HG02623 (cell line): ENCODE results near the gene ZMYND10.

Experiments
- ATAC-seq: cut with Tn5 transposase; IDR thresholded peaks from one replicate; pipeline ENCODE4 v1.9.1; 2021; ENCODE audit warnings: moderate library complexity; ENCODE audit not compliant: unreplicated experiment

The ZMYND10 gene

GRCh38 chr3:50350213-50350526 is 4.6 kb upstream of the ZMYND10 start:
- no peak for ATAC-seq

- ATAC-seq, result no peak
Observed at GRCh38 chr3:50347187-50347813, 1.8 kb upstream of the ZMYND10 start.

GRCh38 chr3:50345008-50345407 is 524 bp downstream of the ZMYND10 start:
- no peak for ATAC-seq

GRCh38 chr3:50342813-50343633 is 2.5 kb downstream of the ZMYND10 start:
- no peak for ATAC-seq

- ATAC-seq, result no peak
Observed at GRCh38 chr3:50341996-50342650, 3.4 kb downstream of the ZMYND10 start.

GRCh38 chr3:50341537-50341936 is 4.0 kb downstream of the ZMYND10 start:
- ATAC-seq, result no peak

- no peak for ATAC-seq
Observed at GRCh38 chr3:50340448-50341329, 4.8 kb downstream of the ZMYND10 start, which contains the start of gene RASSF1. Gene RASSF1, minus strand, starts transcription at chr3:50340836. Its CDS starts 31 bp downstream, at chr3:50340805.

- no peak for ATAC-seq
Observed at GRCh38 chr3:50340147-50340447, 5.4 kb downstream of the ZMYND10 start.

- ATAC-seq, result no peak
Observed at GRCh38 chr3:50339485-50340146, 5.9 kb downstream of the ZMYND10 start.

- no peak for ATAC-seq
Observed at GRCh38 chr3:50338965-50339364, 6.6 kb downstream of the ZMYND10 start.

- ATAC-seq, result peak; percentile 66
Observed at GRCh38 chr3:50337175-50337861, 8.2 kb downstream of the ZMYND10 start.

- peak; percentile 25 for ATAC-seq
Observed at GRCh38 chr3:50336452-50337174, 8.9 kb downstream of the ZMYND10 start.

- no peak for ATAC-seq
Observed at GRCh38 chr3:50334339-50335075, 11.0 kb downstream of the ZMYND10 start.

- no peak for ATAC-seq
Observed at GRCh38 chr3:50333744-50334328, 11.7 kb downstream of the ZMYND10 start.

- no peak for ATAC-seq
Observed at GRCh38 chr3:50331364-50331907, 14.1 kb downstream of the ZMYND10 start.

- no peak for ATAC-seq
Observed at GRCh38 chr3:50330330-50330729, 15.2 kb downstream of the ZMYND10 start.

- peak; percentile 89 for ATAC-seq
Observed at GRCh38 chr3:50327943-50328691, 17.4 kb downstream of the ZMYND10 start, which contains the start of gene TUSC2. Gene TUSC2, minus strand, starts transcription at chr3:50328223. Its CDS starts 124 bp downstream, at chr3:50328099.
